OCI-LY3 (cell line): Measurements from ENCODE around the gene FER1L5.

ENCODE experiments used
- H2AFZ ChIP-seq: fragments of 200-600, 300-600 bp; shearing (Covaris generic); 2 replicates; pipeline ENCODE4 v1.6.0; 2014; ENCODE audit warnings: antibody characterized with exemption, low read depth, low read length
- H3K27ac ChIP-seq: fragments of 200-600, 300-600 bp; sonication (generic); 2 replicates; pipeline ENCODE4 v1.5.1; 2014; ENCODE audit warnings: mild to moderate bottlenecking, low read length, moderate library complexity, mixed read lengths
- H3K27me3 ChIP-seq: fragments of 200-600, 300-600 bp; sonication (generic); 2 replicates; pipeline ENCODE4 v1.6.1; 2014; ENCODE audit warnings: low read depth, low read length, mixed read lengths
- H3K36me3 ChIP-seq: fragments of 200-600, 300-600 bp; sonication (generic); replicated peaks from 2 replicates; pipeline ENCODE3; 2014; ENCODE audit warnings: low read depth, low read length, mixed read lengths
- H3K4me1 ChIP-seq: fragments of 300-600, 200-600 bp; sonication (generic); 2 replicates; pipeline ENCODE4 v1.6.1; 2014; ENCODE audit warnings: low read length, mixed read lengths
- H3K4me2 ChIP-seq: fragments of 200-600, 300-600 bp; sonication (generic); 2 replicates; pipeline ENCODE4 v1.6.1; 2014; ENCODE audit warnings: low read length, mixed read lengths
- H3K4me3 ChIP-seq: fragments of 300-600, 200-600 bp; sonication (generic); 2 replicates; pipeline ENCODE4 v1.5.1; 2014; ENCODE audit warnings: antibody characterized with exemption, mild to moderate bottlenecking, low read length, moderate library complexity
- H3K79me2 ChIP-seq: fragments of 300-600, 200-600 bp; shearing (Covaris generic); 2 replicates; pipeline ENCODE4 v1.6.1; 2014; ENCODE audit warnings: mild to moderate bottlenecking, low read length, mixed read lengths
- H3K9ac ChIP-seq: fragments of 300-600, 200-600 bp; shearing (Covaris generic); 2 replicates; pipeline ENCODE4 v1.6.0; 2014; ENCODE audit warnings: mild to moderate bottlenecking, low read length, moderate library complexity
- H3K9me3 ChIP-seq: fragments of 200-600, 300-600 bp; shearing (Covaris generic); 2 replicates; pipeline ENCODE4 v1.6.1; 2014; ENCODE audit warnings: low read length, mixed read lengths; ENCODE audit not compliant: insufficient read depth
- H4K20me1 ChIP-seq: fragments of 200-600, 300-600 bp; sonication (generic); 2 replicates; pipeline ENCODE4 v1.6.1; 2016; ENCODE audit warnings: low read length, mixed read lengths; ENCODE audit not compliant: insufficient read depth
- CTCF ChIP-seq: fragments of 200-600, 300-600 bp; sonication (generic); IDR thresholded peaks from 2 replicates; pipeline ENCODE4 v1.5.1; 2014; ENCODE audit warnings: antibody characterized with exemption, low read length, low read depth
- EZH2phosphoT487 ChIP-seq: fragments of 200-600 bp; shearing (Covaris generic); IDR thresholded peaks from 2 replicates; pipeline ENCODE4 v1.6.1; 2018; ENCODE audit warnings: antibody characterized with exemption, mixed run types, low read depth

Gene FER1L5

GRCh38 chr2:96753661-96754282 lies 111.2 kb downstream of the FER1L5 start:
- Histone ChIP-seq H3K36me3 (no peaks in the 10 kb centered on the region), H2AFZ (no peak overlapping the region), H3K9ac (no peak overlapping the region), H3K4me1 (no peaks in the 10 kb centered on the region), H3K4me3 (no peak overlapping the region), H3K9me3 (no peaks in the 10 kb centered on the region), H3K4me2 (no peak overlapping the region), H3K27me3 (no peaks in the 10 kb centered on the region), H3K27ac (no peak overlapping the region), H4K20me1 (no peaks in the 10 kb centered on the region), H3K79me2 (no peaks in the 10 kb centered on the region)
- no peak for TF ChIP-seq EZH2phosphoT487
- TF ChIP-seq CTCF: no peak

GRCh38 chr2:96754317-96754716 lies 111.8 kb downstream of the FER1L5 start:
- Histone ChIP-seq H3K4me3 (no peak overlapping the region), H3K4me1 (no peaks in the 10 kb centered on the region), H3K9ac (no peak overlapping the region), H3K36me3 (no peaks in the 10 kb centered on the region), H4K20me1 (no peaks in the 10 kb centered on the region), H3K27me3 (no peaks in the 10 kb centered on the region), H3K9me3 (no peaks in the 10 kb centered on the region), H3K27ac (no peak overlapping the region), H3K79me2 (no peaks in the 10 kb centered on the region), H3K4me2 (no peak overlapping the region), H2AFZ (no peak overlapping the region)
- TF ChIP-seq CTCF (no peak), EZH2phosphoT487 (no peak)
